Breast epithelium (tissue), 3 donors: ENCODE results near the gene EP400.

ENCODE experiments used
- POLR2A ChIP-seq: fragments of 450-650 bp; IDR thresholded peaks from one replicate; pipeline ENCODE4 v1.6.1; 2016; ENCODE audit warnings: antibody characterized with exemption, mild to moderate bottlenecking, moderate library complexity
- POLR2AphosphoS5 ChIP-seq, 3 donors: sonication (generic); formaldehyde crosslinking; IDR thresholded peaks; one replicate each; pipeline ENCODE4 v1.6.1; 2017; ENCODE audit warnings: antibody characterized with exemption in 3 of 3
- TF ChIP-seq, protein P1 (sequence below), 3 donors: fragments of 450-650 bp; IDR thresholded peaks; one replicate each; pipeline ENCODE4 v1.5.1; 2016 to 2017; ENCODE audit warnings: antibody characterized with exemption in 3 of 3, mild to moderate bottlenecking in 3 of 3, moderate library complexity in 3 of 3

DNA sequence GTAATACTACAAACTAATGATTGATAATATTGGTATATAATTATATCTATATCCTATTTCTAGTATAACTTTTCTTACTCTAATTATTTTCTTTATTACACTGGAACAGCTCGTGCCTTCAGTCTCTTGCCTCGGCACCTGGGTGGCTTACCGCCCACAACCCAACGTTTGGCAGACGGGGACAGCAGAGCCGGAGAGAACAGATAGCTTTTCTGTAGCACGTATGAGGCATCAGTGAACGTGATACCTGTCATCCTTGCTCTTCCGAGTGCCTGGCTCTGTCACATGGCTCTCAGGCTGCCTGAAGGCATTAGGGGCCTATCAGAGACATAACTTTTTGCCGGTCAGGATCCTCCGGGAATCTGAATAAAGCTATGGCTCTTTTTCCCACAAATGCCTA lies 15.2 kb upstream of the EP400 start:
- TF ChIP-seq, protein P1, sequence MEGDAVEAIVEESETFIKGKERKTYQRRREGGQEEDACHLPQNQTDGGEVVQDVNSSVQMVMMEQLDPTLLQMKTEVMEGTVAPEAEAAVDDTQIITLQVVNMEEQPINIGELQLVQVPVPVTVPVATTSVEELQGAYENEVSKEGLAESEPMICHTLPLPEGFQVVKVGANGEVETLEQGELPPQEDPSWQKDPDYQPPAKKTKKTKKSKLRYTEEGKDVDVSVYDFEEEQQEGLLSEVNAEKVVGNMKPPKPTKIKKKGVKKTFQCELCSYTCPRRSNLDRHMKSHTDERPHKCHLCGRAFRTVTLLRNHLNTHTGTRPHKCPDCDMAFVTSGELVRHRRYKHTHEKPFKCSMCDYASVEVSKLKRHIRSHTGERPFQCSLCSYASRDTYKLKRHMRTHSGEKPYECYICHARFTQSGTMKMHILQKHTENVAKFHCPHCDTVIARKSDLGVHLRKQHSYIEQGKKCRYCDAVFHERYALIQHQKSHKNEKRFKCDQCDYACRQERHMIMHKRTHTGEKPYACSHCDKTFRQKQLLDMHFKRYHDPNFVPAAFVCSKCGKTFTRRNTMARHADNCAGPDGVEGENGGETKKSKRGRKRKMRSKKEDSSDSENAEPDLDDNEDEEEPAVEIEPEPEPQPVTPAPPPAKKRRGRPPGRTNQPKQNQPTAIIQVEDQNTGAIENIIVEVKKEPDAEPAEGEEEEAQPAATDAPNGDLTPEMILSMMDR (IDR thresholded peaks at IDR 0.05) = no peak
- TF ChIP-seq POLR2A = no peak
- TF ChIP-seq POLR2AphosphoS5 (IDR thresholded peaks at IDR 0.05) = no peak
